Measurements from ENCODE around the gene METTL1.

- TF ChIP-seq PREB (CRISPR knock-in tag; IDR thresholded peaks at IDR 0.05) (no peak), STAT6 (CRISPR knock-in tag; IDR thresholded peaks at IDR 0.05) (no peak), CTCF (IDR thresholded peaks at IDR 0.05 in 2 of 3, conservative IDR thresholded peaks at IDR 0.05 in 1 of 3; ENCODE audit: insufficient read depth in 2 of 3, low read depth in 1 of 3, low read length in 3 of 3) (peak; percentile 91 to 97 (median 96)), KLF16 (IDR thresholded peaks at IDR 0.05) (peak; percentile 95), ZNF311 (CRISPR knock-in tag; IDR thresholded peaks at IDR 0.05) (no peak), POLR2AphosphoS2 (IDR thresholded peaks at IDR 0.05; ENCODE audit: low read length) (peak; percentile 86), FOXA1 (IDR thresholded peaks at IDR 0.05; ENCODE audit: borderline replicate concordance) (no peak), MCM7 (IDR thresholded peaks at IDR 0.05) (peak in 1 of 2 experiments; percentile 87; a peak in 1 of 4 replicates), TAL1 (IDR thresholded peaks at IDR 0.05) (no peak), ZHX1 (conservative IDR thresholded peaks at IDR 0.05; ENCODE audit: low read length) (no peak), POLR2A (conservative IDR thresholded peaks at IDR 0.05) (peak; percentile 97)
Measured at GRCh38 chr12:57782608-57783465, 10.9 kb upstream of the METTL1 start, which contains the start of gene TSFM.

Measured in K562 (cell line).